Inflammatory macrophage treated with lipopolysaccharide for 4 hours (primary cell): ENCODE data around the gene HTR3B.
"Not testable (repeated sequence)": the region's sequence is repeated elsewhere in the genome, so short reads cannot be mapped to it uniquely, and the experiment has no call there.

Experiments
- DNase-seq: peaks from one replicate; pipeline ENCODE4 v3.0.0-alpha.2; 2020

HTR3B gene

DNA sequence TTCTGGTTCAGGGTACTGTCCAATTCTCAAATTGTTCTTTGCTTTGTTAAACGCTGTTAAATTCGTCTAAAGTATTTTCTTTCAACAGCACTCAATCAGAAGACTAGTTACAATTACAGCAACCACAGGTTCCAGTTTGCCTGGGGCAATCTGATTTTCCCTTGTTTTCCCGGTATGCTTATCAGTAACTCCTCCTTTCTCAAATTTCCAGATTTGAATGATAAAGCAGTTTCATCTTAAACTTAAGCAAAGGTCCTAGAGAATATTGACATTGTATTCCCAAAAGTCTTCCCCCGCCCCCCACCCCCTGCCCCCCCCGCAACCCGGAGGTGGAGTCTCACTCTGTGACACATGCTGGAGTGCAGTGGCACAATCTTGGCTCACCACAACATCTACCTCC is 18.7 kb upstream of the HTR3B start:
- DNase-seq, result no peak

DNA sequence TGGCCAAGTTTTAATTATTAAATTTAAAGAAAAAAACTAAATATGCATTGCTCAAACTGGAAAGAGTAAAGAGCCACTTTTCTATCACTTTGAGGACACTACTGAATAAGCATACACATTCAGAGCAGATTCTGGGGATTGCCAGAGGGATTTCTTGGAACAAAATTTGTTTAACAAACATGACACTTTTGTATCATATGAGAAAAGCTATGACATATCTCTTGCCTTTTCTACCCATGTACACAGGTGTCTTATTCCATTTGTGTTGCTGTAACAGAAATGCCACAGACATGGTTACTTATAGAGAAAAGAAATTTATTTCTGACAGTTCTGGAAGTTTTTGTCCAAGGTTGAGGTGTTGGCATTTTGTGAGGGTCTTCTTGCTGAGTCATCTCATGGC is 15.7 kb upstream of the HTR3B start:
- DNase-seq, result no peak

DNA sequence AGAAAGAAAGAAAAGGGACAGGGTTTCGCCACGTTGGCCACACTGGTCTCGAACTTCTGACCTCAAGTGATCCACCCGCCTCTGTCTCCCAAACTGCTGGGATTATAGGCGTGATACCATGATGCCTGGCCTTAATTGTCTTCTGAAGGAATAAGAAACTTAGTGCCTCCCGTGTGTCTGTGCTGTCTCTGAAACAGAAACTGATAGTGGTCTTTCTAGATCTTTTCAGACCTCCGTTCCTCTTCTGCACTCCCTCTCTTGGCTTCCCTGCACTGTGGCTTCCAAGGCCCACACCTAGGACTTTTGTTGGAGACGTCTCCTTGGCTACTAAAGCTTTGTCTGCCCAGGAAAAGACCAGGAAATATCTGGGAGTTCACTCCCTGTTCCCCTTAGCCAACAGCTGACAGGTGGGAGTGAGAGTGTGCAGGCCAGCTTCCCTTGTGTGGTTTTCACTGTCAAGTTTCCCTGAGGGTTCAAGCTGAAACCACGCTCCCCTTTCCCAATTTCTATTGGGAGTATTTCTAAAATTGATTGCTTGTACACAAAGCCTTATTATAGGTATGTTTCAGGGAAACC is 10.1 kb upstream of the HTR3B start:
- DNase-seq, result peak; percentile 6

DNA sequence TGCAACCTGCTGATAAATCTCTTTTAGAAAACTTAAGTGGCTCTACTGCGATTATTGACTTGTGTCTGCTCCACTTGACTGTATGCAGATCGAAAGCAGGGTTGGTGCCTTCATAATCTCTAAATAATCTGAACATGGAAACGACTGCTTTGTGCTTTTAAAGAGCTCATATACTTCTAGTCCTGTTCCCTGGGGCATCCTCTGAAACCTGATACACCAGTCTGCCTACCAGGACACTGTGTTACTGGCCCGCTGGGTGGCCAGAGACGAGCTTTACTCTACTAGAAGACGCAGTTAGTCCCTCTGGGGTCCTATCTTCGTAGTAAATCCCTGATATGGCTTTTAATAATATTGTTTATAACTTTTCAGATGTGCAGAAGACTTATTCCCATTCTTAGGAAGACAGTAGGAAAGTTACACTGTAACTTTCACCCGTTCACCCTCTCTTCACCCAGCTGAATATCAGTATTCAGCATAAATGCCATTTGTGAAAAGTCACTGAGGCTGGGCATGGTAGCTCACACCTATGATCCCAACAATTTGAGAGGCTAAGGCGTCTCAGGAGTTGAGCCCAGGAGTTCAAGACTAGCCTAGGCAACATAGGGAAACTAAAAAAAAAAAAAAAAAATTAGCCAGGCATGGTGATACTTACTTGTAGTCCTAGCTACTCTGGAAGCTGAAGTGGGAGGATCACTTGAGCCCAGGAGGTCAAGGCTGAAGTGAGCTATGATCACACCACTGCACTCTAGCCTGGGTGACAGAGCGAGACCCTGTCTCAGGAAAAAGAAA is 9.0 kb upstream of the HTR3B start:
- no peak for DNase-seq

DNA sequence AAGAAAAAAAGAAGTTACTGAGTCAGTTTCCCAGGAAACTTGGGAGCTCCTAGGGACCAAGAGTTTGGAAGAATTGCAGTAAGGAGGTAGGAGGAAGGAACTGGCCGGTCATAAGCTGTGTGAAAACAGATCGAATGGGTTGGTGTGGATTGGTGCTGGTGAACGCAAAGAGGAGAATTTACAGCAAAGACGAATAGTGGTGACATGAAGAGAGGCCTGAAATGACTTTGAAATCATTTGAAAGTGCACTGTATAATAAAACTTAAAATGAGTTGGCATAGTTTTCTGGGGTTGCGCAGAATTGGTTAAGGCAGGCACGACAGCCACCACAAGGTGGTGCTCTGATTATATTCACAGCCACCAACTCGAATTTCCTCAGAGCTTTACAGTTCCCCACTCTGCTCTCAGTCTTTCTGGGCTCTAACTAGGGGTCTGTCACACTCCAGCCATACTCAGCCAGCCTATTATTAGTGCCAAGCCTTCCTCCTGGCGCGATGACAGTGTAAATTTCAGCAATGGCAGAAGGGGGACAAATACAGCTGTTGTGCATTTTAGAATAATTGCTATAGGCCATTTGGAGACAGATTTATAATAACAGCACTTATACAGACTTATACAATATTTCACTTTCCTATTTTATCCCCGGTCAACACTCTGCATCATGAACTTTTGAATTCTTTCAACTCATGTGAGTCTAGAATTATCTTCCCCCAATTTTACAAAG is 8.3 kb upstream of the HTR3B start:
- peak; percentile 16 for DNase-seq

DNA sequence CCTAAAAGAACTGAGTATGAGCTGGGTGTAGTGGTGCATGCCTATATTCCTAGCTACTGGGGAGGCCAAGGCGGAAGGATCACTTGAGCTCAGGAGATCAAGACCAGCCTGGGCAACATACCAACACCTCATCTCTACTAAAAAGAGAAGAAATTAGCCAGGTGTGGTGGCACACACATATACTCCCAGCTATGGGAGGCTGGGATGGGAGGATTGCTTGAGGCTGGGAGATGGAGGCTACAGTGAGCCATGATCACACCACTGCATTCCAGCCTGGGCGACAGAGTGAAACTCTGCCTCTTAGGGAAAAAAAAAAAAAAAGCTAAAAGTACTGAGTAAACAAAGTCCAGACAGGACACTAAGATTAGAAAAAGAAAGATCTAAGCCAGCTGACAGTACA is 3.5 kb upstream of the HTR3B start:
- no peak for DNase-seq

DNA sequence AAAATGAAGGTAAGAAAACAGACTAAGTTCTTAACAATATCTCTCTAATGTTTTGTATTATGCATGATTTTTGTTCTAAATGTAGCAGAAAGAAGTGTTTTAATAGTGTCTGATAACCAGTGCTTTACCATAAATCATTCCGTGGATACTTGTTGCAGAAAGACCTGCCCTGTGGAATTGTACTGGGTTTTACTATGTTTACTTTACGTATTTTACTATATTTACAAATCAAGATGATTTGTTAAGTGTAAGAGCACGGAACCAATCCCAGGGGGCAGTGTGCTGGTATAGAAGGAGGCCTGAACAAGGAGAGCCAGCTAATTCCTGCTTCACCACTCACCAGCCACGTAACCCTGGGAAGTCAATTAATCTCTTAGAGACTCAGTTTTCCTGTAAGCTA is 1.4 kb downstream of the HTR3B start:
- no peak for DNase-seq

DNA sequence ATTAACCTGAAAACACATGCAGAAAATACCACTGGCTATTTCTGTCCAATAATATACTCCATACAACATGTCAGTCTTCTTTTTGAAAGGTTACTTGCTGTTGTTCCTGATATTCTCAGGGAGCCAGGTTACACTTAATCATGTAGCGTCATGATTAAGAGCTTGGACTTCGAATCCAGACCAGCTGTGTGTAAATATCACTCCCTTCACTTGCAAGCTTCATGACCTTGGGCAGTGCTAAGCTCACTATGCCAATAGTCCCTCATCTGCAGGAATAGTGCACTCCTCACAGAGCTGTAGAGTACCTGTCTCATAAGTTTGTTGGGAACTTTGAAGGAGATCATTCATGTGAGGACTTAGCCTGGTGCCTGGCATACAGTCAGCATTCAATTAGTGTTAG is 1.9 kb downstream of the HTR3B start:
- DNase-seq, result no peak

DNA sequence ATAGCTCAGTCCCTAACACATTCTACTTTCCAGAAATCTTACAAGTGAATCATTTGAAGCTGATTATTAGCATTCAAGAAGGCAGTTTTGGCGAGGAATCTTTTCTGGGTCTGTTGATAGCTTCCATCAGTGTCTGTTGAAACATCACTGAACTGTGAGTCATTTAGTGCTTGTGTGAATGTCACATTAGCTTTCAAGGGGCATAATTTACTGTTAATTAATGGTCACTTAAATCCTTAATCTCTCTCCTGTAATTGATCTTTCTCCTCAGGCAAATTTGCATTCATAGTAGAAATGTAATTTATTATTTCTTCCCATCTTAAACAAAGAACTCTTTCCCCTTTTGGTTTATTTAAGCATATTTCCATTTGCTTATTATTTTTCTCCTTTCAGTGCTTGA is 2.6 kb downstream of the HTR3B start:
- DNase-seq, result no peak

DNA sequence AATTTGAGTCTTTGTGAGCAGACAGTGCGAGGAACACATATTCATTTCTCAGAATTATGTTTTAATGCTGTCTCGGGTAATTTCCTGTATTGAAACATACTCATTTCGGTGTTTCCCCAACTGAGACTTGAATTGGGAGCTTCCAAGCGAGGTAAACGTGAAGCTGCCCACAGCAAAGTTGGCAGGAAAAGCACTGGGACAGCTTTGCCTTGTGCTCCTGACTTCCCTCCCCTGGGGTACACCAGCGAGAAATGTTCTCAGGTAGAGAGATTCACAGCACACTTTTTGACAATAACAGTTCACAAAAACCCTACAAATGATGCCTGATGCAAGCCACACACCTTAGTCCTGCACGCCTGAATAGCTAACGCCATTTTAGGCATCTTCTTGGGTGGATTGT is 3.1 kb downstream of the HTR3B start:
- DNase-seq, result no peak

DNA sequence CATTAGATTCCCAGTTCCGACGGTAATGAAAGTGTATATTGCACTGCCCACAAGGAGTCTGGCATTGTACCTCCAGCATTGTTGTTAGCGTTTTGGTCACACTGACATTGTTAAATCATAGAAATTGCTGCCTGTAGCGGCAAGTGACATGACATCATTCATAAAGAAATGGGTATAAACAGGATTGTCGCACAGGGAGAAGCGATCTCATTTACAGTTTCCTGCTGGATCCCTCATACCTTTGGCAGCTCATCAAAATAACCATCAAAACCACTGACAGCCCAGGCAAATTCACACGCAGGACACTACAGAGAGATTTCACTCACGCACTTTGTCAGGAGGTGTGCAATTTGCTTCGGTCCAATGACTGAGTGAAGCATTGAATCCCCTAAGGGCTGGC is 3.5 kb downstream of the HTR3B start:
- DNase-seq, result no peak

DNA sequence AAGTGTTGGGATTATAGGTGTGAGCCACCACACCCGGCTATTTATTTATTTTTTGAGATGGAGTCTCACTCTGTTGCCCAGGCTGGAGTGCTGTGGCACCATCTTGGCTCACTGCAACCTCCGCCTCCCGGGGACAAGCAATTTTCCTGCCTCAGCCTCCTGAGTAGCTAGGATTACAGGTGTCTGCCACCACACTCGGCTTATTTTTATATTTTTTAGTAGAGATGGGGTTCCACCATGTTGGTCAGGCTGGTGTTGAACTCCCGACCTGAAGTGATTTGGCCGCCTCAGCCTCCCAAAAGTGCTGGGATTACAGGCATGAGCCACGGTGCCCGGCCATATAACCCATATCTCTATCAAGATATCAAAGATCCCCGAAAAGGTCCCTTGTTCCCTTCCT is 6.9 kb downstream of the HTR3B start:
- not testable (repeated sequence) for DNase-seq

DNA sequence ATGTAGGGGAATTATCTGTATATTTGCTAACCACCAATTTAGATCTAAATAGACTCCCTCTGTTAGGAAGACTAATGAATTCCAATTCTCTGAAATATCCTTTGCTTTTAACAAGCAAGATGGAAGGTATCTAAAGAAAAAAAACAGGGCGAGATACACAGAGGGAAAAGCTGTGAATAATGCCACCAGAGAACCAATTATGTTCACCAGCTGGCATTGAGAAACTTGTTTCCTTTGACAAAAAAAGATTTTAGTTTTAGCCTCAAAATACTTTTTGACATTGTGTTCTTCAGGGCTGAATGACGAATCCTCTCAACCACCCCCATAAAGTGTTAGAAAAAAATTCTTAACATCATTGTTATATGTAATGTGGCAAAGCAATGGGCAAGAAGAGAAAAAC is 19.0 kb downstream of the HTR3B start:
- no peak for DNase-seq

DNA sequence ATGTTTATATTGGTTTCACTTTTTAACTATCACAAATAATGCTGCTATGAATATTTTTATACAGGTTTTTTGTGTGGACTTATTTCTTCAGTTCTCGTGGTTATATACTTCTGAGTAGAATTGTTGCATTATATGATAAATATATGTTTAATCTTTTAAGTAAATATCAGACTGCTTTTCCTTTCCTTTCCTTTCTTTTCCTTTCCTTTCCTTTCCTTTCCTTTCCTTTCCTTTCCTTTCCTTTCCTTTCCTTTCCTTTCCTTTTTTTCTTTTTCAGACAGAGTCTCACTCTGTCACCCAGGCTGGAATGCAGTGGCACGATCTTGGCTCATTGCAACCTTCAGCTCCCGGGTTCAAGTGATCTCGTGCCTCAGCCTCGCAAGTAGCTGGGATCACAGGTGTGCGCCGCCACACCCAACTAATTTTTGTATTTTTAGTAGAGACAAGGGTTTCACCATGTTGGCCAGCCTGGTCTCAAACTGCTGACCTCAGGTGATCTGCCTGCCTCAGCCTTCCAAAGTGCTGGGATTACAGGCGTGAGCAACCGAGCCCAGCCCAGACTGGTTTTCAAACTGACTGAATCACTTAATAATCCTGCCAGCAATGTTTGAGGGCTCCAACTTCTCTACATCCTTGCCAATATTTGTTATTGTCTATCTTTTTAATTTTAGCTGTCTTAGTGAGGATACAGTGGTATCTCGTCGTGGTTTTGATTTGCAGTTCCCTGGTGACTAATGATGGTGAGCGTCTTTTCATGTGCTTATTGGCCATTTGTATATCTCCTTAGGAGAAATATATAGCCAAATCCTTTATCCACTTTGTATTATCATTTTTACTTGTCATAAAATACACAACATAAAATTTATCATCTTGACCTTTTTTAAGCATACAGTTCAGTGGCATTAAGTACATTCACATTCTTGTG is 21.9 kb downstream of the HTR3B start:
- DNase-seq, result no peak

DNA sequence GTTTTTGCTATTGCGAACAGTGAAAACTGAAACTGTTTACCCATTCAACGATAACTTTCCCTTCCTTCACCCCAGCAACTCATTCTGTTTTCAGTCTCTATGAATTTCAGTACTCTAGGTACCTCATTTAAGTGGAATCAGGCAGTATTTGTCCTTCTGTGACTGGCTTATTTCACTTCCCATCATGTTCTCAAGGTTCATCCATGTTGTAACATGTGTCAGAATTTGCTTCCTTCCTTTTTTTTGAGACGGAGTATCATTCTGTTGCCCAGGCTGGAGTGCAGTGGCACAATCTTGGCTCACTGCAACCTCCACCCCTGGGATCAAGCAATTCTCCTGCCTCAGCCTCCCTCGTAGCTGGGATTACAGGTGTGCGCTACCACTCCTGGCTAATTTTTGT is 23.7 kb downstream of the HTR3B start:
- DNase-seq, result peak; percentile 37

DNA sequence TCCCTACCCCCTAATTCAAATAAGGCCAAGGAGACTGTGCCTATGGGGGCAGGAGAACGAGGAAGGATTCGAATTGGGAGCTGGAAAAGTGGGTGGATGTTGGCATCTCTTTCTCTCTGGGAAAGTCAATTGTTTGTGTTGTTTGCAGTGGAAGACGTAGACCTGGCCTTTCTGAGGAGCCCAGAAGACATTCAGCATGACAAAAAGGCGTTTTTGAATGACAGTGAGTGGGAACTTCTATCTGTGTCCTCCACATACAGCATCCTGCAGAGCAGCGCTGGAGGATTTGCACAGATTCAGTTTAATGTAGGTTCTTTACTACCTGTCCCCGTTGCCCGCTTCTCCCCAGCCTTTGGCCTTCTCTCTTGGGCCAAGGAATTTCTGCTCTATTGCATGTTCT is 28.2 kb downstream of the HTR3B start:
- no peak for DNase-seq

DNA sequence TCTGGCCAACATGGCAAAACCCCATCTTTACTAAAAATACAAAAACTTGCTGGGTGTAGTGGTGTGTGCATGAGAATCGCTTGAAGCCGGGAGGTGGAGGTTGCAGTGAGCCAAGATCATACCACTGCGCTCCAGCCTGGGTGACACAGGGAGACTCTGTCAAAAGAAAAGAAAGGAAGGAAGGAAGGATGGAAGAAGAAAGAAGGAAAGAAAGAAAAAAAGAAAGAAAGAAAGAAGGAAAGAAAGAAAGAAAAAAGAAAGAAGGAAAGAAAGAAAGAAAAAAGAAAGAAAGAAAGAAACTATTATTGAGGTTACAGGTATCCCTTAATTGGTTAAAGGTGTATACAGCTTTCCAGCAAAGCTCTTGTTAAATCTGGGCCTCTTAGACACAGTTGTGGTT is 29.6 kb downstream of the HTR3B start:
- DNase-seq, result not testable (repeated sequence)

DNA sequence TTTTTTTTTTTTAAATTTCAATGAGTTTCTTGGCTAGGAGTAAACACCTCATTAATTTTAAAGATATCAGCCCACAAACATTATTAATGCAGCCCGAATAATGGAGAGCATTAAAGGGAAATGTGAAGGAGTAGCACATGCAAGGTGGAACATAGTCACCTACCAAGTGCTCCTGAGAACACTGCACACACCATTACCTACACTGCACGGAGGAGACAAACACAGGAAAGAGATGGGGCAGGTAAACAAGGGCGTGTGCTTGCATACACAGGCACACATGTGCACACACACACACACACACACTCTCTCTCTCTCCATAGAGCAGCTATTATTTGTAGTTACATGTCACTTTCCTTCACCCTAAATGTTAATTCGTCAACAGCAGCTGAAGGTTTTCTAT is 30.2 kb downstream of the HTR3B start:
- DNase-seq, result no peak

DNA sequence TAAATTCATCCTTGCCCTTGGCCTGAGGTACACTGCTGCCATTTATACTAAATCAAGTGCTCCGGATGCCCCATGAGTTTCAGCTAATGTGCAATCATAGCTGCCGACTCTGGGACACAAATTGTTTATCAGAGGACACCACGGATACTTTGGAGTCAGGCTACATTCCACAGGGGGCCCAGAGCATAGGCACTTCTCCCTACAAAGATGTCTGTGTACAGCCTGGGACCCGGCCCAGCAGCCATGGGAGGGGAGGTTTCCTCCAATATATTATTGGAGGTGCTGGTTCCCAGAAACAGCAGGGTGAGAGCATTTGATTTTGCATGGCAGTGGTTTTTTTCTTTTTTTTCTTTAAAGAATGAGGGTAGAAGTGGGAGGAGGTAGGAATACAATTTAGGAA is 31.3 kb downstream of the HTR3B start:
- DNase-seq, result no peak

DNA sequence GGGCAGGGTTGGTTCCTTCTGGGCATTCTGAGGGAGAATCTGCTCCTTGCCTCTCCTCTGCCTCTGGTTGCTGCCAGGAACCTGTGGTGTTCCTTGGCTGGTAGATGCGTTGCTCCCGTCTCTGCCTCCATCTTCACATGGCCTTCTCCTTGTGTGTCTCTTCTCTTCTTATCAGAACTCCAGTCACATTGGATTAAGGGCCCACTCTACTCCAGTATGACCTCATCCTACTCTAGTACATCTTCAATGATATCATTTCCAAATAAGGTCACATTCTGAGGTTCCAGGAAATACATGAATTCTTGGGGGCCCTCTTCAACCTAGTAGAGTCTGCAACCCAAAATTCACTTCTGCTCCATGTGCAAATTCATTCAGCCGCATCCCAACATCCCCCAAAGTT is 33.3 kb downstream of the HTR3B start:
- no peak for DNase-seq

DNA sequence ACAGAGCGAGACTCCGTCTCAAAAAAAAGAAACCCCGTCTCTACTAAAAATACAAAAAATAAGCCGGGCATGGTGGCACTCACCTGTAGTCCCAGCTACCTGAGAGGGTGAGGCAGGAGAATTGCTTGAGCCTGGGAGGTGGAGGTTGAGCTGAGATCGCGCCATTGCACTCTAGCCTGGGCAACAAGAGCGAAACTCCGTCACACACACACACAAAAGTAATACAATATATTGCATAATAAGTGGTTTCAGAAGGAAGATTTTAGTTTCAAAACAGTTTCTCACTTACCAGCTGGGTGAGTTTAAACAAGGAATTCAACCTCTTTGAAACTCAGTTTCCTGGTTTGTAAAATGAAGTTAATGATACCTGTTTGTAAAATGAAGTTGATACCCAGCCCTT is 37.7 kb downstream of the HTR3B start:
- DNase-seq, result peak; percentile 55

DNA sequence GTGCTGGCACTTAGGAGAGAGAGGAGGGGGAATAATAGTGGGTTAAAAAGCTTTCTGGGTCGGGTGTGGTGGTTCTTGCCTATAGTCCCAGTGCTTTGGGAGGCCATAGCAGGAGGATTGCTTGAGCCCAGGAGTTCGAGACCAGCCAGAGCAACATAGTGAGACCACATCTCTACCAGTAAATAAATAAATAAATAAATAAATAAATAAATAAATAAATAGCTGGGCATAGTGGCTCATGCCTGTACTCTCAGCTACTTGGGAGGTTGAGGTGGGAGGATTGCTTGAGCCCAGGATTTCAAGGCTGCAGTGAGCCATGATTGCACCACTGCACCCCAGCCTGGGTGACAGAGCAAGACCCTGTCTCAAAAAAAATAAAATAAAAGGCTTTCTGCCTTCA is 41.6 kb downstream of the HTR3B start:
- DNase-seq, result not testable (repeated sequence)

DNA sequence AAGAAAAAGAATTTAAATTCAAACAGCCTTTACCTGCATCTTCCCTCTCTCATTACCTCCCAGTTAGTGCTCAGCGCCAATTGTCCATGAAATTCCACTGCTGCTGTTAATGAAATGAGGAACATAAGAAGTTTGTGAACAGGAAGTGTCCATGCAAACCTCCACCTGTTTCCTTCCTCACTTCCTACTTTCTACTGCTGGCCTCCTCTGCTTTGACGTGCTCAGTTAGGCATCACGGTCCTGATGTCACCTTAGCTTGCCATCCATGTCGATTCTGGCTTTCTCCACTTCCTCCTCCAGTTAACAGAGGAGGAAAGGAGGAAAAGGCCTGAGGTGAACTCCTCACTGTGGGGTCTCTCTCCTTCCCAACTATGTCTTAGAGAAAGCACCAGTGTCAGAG is 43.4 kb downstream of the HTR3B start:
- no peak for DNase-seq
